Hepatocyte (in vitro differentiated cells): ENCODE data around the gene GPC5. TPM values are rescaled to one million over a fixed set of nuclear protein-coding genes. Genes with fewer than 3 reads are reported as not detected.

Experiments
- DNase-seq: peaks from one replicate; pipeline ENCODE4 v3.0.0-alpha.2; 2016; ENCODE audit warnings: low spot score
- H2AFZ ChIP-seq: fragments of 200-600 bp; sonication (generic); 2 replicates; pipeline ENCODE4 v1.6.0; 2016; ENCODE audit warnings: antibody characterized with exemption, mild to moderate bottlenecking
- H3K27ac ChIP-seq: fragments of 200-600 bp; sonication (generic); 2 replicates; pipeline ENCODE4 v1.5.1; 2016; ENCODE audit warnings: mild to moderate bottlenecking
- H3K27me3 ChIP-seq: fragments of 200-600 bp; sonication (generic); 2 replicates; pipeline ENCODE4 v1.6.1; 2016
- H3K36me3 ChIP-seq: fragments of 200-600 bp; sonication (generic); replicated peaks from 2 replicates; pipeline ENCODE4 v1.5.1; 2016; ENCODE audit warnings: low read depth; ENCODE audit not compliant: insufficient read depth
- H3K4me1 ChIP-seq: fragments of 200-600 bp; sonication (generic); 2 replicates; pipeline ENCODE4 v1.5.1; 2016; ENCODE audit warnings: mild to moderate bottlenecking, moderate library complexity; ENCODE audit not compliant: insufficient read depth
- H3K4me2 ChIP-seq: fragments of 200-600 bp; sonication (generic); 2 replicates; pipeline ENCODE4 v1.6.0; 2016
- H3K4me3 ChIP-seq: fragments of 200-600 bp; sonication (generic); 2 replicates; pipeline ENCODE4 v1.5.1; 2016; ENCODE audit warnings: mild to moderate bottlenecking
- H3K79me2 ChIP-seq: fragments of 200-600 bp; sonication (generic); 2 replicates; pipeline ENCODE4 v1.6.0; 2017; ENCODE audit warnings: mild to moderate bottlenecking
- H3K9me2 ChIP-seq: fragments of 200-600 bp; sonication (generic); replicated peaks from 2 replicates; pipeline ENCODE4 v1.6.0; 2017; ENCODE audit warnings: mild to moderate bottlenecking; ENCODE audit not compliant: insufficient read depth
- H3K9me3 ChIP-seq: fragments of 200-600 bp; sonication (generic); 2 replicates; pipeline ENCODE4 v1.5.1; 2016; ENCODE audit warnings: low read depth, mild to moderate bottlenecking
- H4K20me1 ChIP-seq: fragments of 200-600 bp; sonication (generic); 2 replicates; pipeline ENCODE4 v1.6.0; 2016; ENCODE audit warnings: mild to moderate bottlenecking; ENCODE audit not compliant: insufficient read depth, poor library complexity, severe bottlenecking
- CTCF ChIP-seq: fragments of 200-600 bp; sonication (generic); IDR thresholded peaks from 2 replicates; pipeline ENCODE4 v1.5.1; 2016; ENCODE audit warnings: antibody characterized with exemption, mild to moderate bottlenecking; ENCODE audit not compliant: poor library complexity
- EZH2 ChIP-seq: fragments of 200-600 bp; sonication (generic); IDR thresholded peaks from 2 replicates; pipeline ENCODE4 v1.6.1; 2016; ENCODE audit warnings: antibody characterized with exemption, mild to moderate bottlenecking, borderline replicate concordance
- EZH2phosphoT487 ChIP-seq: fragments of 200-600 bp; sonication (generic); IDR thresholded peaks from one replicate; pipeline ENCODE4 v1.6.1; 2018; ENCODE audit warnings: antibody characterized with exemption, mild to moderate bottlenecking, low read depth, moderate library complexity; ENCODE audit not compliant: unreplicated experiment, severe bottlenecking
- WGBS: methylation state at CpG from one replicate; pipeline ENCODE4 v1.1.6; 2016; ENCODE audit warnings: low lambda C conversion rate; ENCODE audit errors: missing lambda C conversion rate; 5-methylcytosine and 5-hydroxymethylcytosine counted together
- polyA plus RNA-seq: library from polyadenylated mRNA; unstranded; fragments of >200 nt; fragmentation: Nextera tagmentation; extraction: Ambion mirVana; gene quantifications from 2 replicates; pipeline ENCODE4 v1.2.1, GENCODE V29; 2016
- total RNA-seq: library from RNA; depleted of rRNA; stranded (reverse); fragments of >200 nt; gene quantifications from 2 replicates; pipeline ENCODE4 v1.2.3, GENCODE V29; 2014

Gene GPC5
- total and polyA plus RNA-seq, 2 experiments from 2014 or later = 3.9 to 5.4 TPM

GRCh38 chr13:92591117-92591516 is 1192.7 kb downstream of the GPC5 start:
- no peaks in the 10 kb centered on the region for H3K27me3 ChIP-seq
- H4K20me1 ChIP-seq = no peaks in the 10 kb centered on the region
- WGBS = 75% methylated on average over 5 of the region's 5 CpGs
- no peaks in the 10 kb centered on the region for H3K36me3 ChIP-seq
- no peaks in the 10 kb centered on the region for H3K79me2 ChIP-seq
- DNase-seq = no peak
- no peaks in the 10 kb centered on the region for H3K9me3 ChIP-seq
- H3K4me1 ChIP-seq = no peaks in the 10 kb centered on the region
- H3K9me2 ChIP-seq = no peaks in the 10 kb centered on the region
- TF ChIP-seq EZH2phosphoT487 = no peak
- no peak for TF ChIP-seq EZH2
- no peak for TF ChIP-seq CTCF
- H3K4me3 ChIP-seq = no peak overlapping the region
- no peak overlapping the region for H3K4me2 ChIP-seq
- no peak overlapping the region for H3K27ac ChIP-seq
- no peak overlapping the region for H2AFZ ChIP-seq

- no peaks in the 10 kb centered on the region for H3K4me1 ChIP-seq
- WGBS = 88% methylated on average over 7 of the region's 7 CpGs
These were observed 1194.3 kb downstream of the GPC5 start for GRCh38 chr13:92592757-92593156.

GRCh38 chr13:92602560-92602959 is 1204.1 kb downstream of the GPC5 start:
- H3K4me2 ChIP-seq = no peak overlapping the region
- H3K9me2 ChIP-seq = no peaks in the 10 kb centered on the region
- no peaks in the 10 kb centered on the region for H3K4me1 ChIP-seq
- no peak for DNase-seq
- H4K20me1 ChIP-seq = no peaks in the 10 kb centered on the region
- no peaks in the 10 kb centered on the region for H3K79me2 ChIP-seq
- TF ChIP-seq EZH2phosphoT487 (no peak), EZH2 (no peak), CTCF (no peak)
- WGBS = 84% methylated on average over 1 of the region's 1 CpG
- H2AFZ ChIP-seq = no peak overlapping the region
- H3K36me3 ChIP-seq = no peaks in the 10 kb centered on the region
- no peak overlapping the region for H3K4me3 ChIP-seq
- H3K9me3 ChIP-seq = no peaks in the 10 kb centered on the region
- no peaks in the 10 kb centered on the region for H3K27me3 ChIP-seq
- no peak overlapping the region for H3K27ac ChIP-seq

More at GRCh38 chr13:92592757-92593156, 1194.3 kb downstream of the GPC5 start:
- no peak overlapping the region for H2AFZ ChIP-seq
- H3K4me3 ChIP-seq = no peak overlapping the region
- H3K9me3 ChIP-seq = no peaks in the 10 kb centered on the region
- no peaks in the 10 kb centered on the region for H3K79me2 ChIP-seq
- H3K9me2 ChIP-seq = no peaks in the 10 kb centered on the region
- no peaks in the 10 kb centered on the region for H3K27me3 ChIP-seq
- no peak for TF ChIP-seq EZH2
- no peak for TF ChIP-seq CTCF
- no peak for TF ChIP-seq EZH2phosphoT487
- no peaks in the 10 kb centered on the region for H3K36me3 ChIP-seq
- DNase-seq = no peak
- no peak overlapping the region for H3K27ac ChIP-seq
- no peak overlapping the region for H3K4me2 ChIP-seq
- no peaks in the 10 kb centered on the region for H4K20me1 ChIP-seq

- 73% methylated on average over 2 of the region's 2 CpGs for WGBS
- H3K27ac ChIP-seq = no peak overlapping the region
- DNase-seq = no peak
- no peaks in the 10 kb centered on the region for H3K79me2 ChIP-seq
- H3K36me3 ChIP-seq = no peaks in the 10 kb centered on the region
- H2AFZ ChIP-seq = no peak overlapping the region
- H3K4me1 ChIP-seq = no peaks in the 10 kb centered on the region
- no peaks in the 10 kb centered on the region for H3K9me2 ChIP-seq
- H3K4me2 ChIP-seq = no peak overlapping the region
- H3K27me3 ChIP-seq = no peaks in the 10 kb centered on the region
- H3K9me3 ChIP-seq = no peaks in the 10 kb centered on the region
- no peak overlapping the region for H3K4me3 ChIP-seq
- no peaks in the 10 kb centered on the region for H4K20me1 ChIP-seq
- TF ChIP-seq CTCF = no peak
- TF ChIP-seq EZH2phosphoT487 = no peak
- no peak for TF ChIP-seq EZH2
These were observed 1211.0 kb downstream of the GPC5 start for GRCh38 chr13:92609376-92609775.
